HG02870 (cell line): Measurements from ENCODE around the gene PACRGL.
A peak's percentile ranks its signal among the peaks of the same experiment; 100 is the strongest.
"Not testable (repeated sequence)": the region's sequence is repeated elsewhere in the genome, so short reads cannot be mapped to it uniquely, and the experiment has no call there.

Source experiments
- ATAC-seq: cut with Tn5 transposase; IDR thresholded peaks from one replicate; pipeline ENCODE4 v1.9.1; 2021; ENCODE audit warnings: mild to moderate bottlenecking, moderate library complexity; ENCODE audit not compliant: unreplicated experiment

The PACRGL gene

DNA sequence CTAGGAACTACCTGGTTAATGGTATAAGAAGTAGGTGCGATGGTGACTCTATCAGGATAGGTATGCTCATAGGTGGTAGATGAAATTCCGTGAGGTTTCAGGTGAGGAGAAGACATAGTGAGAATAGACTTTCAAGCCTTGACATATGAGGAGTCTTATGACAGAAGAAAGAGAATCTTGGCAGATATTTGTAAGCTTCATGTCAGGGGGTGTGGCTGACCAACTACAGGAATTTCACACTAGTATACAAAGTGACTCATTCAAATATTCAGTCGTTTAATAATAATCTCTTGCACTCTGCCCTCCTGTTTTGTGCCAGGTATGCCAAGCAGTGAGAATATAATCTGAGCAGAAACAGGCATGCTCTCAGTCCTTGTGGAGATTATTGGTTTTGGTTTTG is 22.8 kb downstream of the PACRGL start:
- ATAC-seq, result no peak

DNA sequence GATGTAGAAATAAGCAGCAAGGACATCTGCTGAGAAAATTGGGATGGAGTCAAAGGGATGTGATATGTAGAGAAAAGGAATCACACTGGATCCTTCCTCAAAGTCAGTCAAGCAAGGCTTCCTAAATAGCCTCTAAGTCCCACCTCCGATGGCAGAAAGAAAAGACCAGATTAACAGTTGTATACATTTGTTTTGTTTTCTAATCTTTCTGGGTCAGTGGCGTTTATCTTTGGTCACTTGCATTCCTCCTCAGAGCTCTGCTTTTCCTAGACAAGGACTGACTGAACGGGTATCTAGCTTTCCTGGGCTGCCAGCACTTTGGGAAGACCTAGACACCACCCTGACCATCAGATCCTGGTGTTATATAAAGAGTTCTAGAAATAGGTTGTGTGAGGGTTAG is 23.2 kb downstream of the PACRGL start:
- ATAC-seq, result no peak

DNA sequence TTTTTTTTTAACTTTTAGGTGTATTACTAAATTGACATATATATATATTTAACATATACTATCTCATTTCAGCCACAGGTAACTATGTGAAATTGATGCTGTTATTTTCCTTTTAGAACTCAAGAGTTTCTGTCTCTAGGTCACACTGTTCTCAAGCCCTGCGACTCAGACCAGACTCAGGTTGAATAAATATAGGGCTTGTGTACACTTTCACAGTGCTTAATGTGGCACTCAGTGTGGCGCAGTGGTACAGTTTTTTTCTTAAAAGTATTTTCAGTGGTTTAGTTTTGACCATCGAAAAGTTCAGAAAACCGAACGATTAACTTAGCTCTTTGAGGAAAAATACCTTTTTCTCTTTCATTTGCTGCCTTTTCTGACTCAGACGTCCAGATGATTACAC is 24.7 kb downstream of the PACRGL start:
- peak; percentile 77 for ATAC-seq

DNA sequence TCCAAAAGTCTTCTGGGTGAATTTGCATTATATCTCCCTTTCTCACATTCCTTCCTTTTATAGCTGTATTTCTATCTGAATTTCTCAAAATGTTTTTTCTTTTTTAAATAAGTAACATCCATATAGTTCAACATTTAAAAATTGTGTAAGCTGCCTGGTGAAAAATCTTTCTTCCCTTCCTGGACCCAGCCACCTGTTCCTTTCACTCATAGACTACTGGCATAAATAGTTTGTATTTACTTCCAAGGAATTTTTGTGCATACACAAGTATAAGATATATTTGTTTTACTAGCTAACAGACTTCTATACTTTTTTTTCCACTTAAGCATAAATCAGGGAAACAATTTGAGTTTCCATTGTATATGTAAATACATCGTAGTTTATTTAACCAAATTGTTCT is 35.7 kb downstream of the PACRGL start:
- ATAC-seq, result no peak

DNA sequence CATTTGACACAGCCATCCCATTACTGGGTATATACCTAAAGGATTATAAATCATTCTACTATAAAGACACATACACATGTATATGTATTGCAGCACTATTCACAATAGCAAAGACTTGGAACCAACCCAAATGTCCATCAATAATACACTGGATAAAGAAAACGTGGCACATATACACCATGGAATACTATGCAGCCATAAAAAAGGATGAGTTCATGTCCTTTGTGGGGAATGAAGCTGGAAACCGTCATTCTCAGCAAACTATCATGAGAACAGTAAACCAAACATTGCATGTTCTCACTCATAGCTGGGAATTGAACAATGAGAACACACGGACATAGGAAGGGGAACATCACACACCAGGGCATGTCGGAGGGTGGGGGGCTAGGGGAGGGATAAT is 45.7 kb downstream of the PACRGL start:
- ATAC-seq, result not testable (repeated sequence)

DNA sequence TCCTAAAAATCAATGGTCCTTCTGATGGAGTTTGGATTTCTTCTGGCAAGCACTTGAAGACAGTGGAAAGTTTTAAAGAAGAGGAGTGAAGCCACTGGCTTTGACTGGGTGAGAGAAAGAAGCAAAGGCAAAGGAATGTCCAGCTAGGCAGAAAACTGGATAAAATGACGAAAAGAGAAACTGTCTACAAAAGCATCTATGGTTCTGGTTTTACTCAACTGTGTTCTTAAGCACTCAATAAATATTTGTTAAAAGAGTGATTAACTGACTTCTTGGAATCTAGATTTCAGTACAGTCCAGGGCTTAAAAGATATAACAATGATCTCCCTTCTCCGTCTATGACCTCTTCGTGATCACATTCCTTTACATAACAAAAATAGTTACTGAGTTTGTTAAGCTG is 52.4 kb downstream of the PACRGL start:
- ATAC-seq, result no peak

DNA sequence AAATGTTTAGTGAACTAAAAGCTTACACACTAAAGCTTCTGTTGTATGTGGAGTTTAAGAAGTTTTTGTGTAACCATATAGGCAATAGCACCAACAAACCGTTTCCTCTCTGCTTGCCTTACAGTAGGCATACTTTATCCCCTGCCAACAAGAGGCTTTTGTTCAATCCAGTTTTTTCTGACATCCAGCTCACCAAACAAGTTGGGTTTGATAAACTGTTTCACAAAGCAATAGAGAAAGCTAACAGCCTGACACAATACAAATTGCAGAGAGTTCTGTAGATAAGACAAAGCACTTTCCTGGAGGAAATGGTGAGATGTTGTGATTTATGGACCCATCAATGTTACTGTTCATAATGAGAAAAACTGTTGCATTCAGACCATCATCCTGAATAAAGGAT is 53.8 kb downstream of the PACRGL start:
- no peak for ATAC-seq

DNA sequence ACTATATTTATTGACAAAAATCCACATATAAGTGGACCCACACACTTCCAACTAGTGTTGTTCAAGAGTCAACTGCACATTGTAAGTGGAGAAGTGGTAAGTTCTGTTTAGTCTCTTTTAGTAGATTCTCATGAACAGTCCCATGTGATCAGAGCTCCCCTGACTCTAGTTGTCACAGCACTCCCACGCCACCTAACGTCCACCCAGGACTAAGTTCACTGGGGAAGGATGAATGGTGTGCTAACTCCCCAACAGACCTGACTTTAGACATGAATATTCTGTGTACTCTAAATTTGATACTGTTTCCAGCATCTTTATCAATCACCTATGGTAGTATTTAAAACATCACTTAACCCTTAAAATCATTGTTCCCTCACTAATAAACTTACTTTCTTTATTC is 59.8 kb downstream of the PACRGL start:
- no peak for ATAC-seq

DNA sequence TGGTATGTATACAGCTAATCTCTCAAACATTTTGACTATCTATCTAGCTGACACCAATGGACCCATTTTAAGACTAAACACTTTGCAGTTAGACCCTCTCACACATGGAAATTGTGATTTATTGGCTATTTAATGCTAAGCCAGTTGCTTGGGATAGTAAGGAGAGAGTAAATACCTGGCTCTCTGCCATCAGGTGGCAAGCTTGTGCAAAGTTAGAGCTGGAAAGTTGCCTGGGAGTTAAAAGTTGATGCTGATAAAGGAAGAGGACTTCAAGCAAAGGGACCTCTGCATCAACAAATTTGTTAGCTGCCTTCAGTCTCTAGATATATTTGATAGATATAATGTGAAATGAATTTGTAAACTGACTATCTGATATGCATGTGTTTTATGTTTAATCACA is 61.1 kb downstream of the PACRGL start:
- ATAC-seq, result no peak

DNA sequence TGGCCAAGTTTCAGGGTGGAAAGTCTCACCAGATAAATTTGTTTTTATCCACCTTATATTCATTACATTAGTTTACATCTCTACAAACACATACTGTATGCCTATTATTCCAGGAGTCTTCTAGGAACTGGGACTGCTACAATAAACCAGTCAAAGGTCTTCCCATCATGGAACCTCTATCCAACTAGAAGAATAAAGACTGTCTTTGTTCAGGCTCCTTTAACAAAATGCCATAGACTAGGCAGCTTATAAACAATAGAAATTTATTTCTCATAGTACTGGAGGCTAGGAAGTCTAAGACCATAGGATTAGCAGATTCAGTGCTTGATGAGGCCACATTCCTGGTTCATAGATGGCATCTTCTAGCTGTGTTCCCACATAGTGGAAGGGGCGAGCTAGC is 61.6 kb downstream of the PACRGL start:
- ATAC-seq, result no peak

DNA sequence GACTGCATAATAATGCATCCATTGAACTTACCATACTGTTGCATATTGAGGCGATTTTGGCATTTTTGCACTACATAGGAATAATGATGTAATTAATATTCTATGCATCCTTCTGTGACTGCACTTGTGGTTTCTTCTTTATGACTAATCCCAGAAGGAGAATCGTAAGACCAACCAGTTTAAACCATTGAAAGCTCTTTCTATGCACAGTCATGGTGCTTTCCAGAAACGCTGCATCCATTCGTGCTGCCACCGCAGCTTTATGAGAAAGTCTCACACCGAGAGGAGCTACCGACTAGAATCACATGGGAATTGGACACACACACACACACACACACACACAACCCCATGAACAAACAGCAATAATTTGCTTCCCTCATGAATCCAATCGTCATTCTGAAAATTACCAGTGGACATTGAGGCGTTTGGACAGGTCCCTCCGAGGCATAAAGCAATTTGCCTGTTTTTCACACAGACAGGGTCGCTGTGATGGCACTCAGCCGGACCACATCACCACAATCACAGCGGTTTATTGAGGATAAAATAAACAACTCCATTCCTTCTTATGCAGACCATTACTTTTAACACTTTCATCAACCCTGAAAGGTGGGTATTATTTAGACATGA is 64.2 kb downstream of the PACRGL start:
- no peak for ATAC-seq

DNA sequence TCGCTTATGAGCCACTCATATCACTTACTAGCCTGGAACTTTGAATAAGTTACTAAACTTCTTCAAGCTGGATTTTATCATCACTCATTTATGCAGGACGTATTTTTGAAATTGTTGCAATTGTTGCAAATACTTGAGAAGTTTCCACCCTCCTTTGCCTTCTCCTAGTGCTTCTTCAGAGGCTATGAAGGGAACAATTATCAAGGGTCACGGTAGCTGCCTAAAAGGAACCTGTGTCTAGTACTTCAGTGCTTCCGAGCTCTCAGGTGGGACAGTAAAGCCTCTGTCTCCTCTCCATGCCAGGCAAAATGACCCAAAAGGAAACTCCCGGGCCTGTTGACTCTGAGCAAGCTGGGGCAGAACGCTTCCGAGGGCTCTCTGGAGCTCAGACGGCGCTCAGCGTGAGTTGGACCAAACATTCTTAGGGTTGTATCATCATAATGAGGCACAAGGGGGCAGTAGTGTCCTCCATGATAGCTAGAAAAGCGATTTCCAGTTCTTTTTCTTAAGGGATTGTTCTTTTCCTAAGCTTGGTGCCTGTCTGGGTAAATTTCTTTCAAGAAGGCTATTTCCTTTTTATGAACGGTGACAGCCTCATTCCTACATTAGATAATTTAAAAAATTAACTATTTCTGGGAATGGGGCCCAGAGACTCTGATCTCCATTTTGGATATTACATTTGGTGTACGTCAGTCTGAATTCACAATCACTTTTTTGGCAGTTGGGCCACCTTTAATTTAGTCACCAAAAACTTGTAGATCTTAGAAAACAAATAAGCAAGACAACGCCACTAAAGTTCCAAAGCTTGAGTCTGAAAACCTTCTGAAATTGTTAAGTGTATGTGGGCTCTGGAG is 73.1 kb downstream of the PACRGL start:
- ATAC-seq, result peak; percentile 80

DNA sequence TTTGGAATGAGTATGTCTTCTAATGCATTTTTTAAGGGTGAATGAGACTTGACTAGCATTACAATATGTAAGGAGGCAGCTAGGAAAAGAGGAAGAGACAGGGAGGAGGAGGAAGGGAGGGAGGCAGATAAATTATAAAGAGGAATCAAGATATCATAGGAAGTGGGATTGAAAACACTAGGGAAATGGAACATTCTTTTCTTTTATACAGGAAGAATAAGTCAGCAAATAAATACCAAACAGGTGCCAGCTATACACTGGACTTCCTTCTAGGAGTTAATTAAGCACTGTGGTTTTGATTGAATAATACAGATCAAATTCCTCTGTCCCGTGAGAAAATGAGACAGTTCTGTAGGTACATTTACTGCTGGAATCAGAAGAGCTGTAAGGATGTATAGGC is 78.6 kb downstream of the PACRGL start:
- ATAC-seq, result no peak

DNA sequence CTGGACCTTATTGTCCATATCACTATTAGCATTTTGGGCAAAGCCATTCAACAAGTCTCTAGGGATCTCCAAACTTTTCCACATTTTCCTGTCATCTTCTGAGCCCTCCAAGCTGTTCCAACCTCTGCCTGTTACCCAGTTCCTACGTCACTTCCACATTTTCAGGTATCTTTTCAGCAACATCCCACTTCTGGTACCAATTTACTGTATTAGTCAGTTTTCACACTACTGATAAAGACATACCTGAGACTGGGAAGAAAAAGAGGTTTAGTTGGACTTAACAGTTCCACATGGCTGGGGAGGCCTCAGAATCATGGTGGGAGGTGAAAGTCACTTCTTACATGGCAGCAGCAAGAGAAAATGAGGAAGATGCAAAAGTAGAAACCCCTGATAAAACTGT is 82.9 kb downstream of the PACRGL start:
- not testable (repeated sequence) for ATAC-seq

DNA sequence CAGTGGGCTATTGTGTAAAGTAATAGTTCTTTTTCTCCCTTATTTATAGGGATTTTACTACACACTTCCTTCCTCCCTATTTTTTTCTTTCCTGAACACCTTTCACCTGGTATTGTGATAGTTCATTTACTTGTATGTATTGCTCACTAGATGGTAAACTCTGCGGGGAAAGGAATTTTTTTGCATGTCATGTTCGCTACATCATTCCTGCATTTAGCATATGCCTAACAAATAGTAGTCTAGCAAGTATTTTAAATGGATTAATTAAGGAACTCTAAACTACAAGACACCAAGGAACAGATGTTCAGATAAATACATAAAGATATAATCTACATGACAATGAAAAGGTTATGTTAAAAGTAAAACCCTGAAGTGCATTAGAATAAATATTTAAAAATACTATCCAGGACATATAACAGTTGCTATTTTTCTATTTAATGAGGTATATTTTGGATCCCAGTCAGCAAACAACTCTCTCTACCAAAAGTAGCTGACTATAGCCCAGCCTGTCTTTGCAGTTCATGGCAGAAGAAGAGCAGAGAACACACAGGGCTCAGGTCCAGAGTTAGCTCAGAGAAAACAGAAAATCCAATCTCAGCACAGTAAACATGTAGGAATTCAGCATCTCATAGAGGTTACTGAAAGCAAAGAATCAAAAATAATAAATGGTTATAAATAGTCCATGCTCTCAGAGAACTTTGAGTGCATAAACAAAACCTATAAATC is 87.8 kb downstream of the PACRGL start:
- ATAC-seq, result no peak
